SK-N-SH (cell line): ENCODE data around the gene SLC6A16. TPM values are rescaled to one million over a fixed set of nuclear protein-coding genes. Genes with fewer than 3 reads are reported as not detected.

Source experiments
- CTCF ChIA-PET: fragments of 300-600, 350-600 bp; formaldehyde crosslinking; extraction: SDS; loops from one replicate; lab custom pipeline; 2021; lab: Yijun Ruan, JAX
- POLR2A ChIA-PET: fragments of 350-600 bp; sonication (Branson Sonifier 250); formaldehyde crosslinking; extraction: SDS; loops from one replicate; lab custom pipeline; 2020; ENCODE audit warnings: antibody characterized with exemption, inconsistent platforms; lab: Yijun Ruan, JAX
- DNase-seq: peaks from one replicate; pipeline ENCODE4 v3.0.0; 2012
- H2AFZ ChIP-seq: fragments of 200-600 bp; sonication (generic); 2 replicates; pipeline ENCODE4 v1.8.1; 2016; ENCODE audit warnings: antibody characterized with exemption, mild to moderate bottlenecking, low read depth
- H3F3A ChIP-seq: fragments of 200-600 bp; sonication (generic); replicated peaks from 2 replicates; pipeline ENCODE3; 2016; ENCODE audit warnings: antibody characterized with exemption, mild to moderate bottlenecking; ENCODE audit not compliant: insufficient read depth
- H3K27ac ChIP-seq, 2 experiments: fragments of 200-500 bp in 1 of 2; fragments of 200-600 bp in 1 of 2; sonication (Bioruptor generic) in 1 of 2; sonication (generic), shearing (Covaris generic) in 1 of 2; 2 replicates each; pipeline versions ENCODE4 v1.5.1 to v1.6.1; 2014 to 2016; ENCODE audit warnings: low read depth in 2 of 2, inconsistent platforms in 1 of 2, low read length in 1 of 2, mild to moderate bottlenecking in 1 of 2, mixed read lengths in 1 of 2
- H3K27me3 ChIP-seq: fragments of 200-600 bp; sonication (generic), shearing (Covaris generic); 2 replicates; pipeline ENCODE4 v1.6.1; 2016; ENCODE audit warnings: mixed run types; ENCODE audit not compliant: insufficient read depth
- H3K36me3 ChIP-seq, 2 experiments: fragments of 200-500 bp in 1 of 2; fragments of 200-600 bp in 1 of 2; sonication (Bioruptor generic) in 1 of 2; sonication (generic) in 1 of 2; replicated peaks in 1 of 2; 2 replicates each; pipeline versions ENCODE3 to v1.5.1; 2014 to 2016; ENCODE audit warnings: low read length in 1 of 2, mild to moderate bottlenecking in 1 of 2; ENCODE audit not compliant: insufficient read depth in 2 of 2, control insufficient read depth in 1 of 2
- H3K4me1 ChIP-seq, 2 experiments: fragments of 200-500 bp in 1 of 2; fragments of 200-600 bp in 1 of 2; sonication (Bioruptor generic) in 1 of 2; sonication (generic), shearing (Covaris generic) in 1 of 2; 2 replicates each; pipeline versions ENCODE4 v1.5.1 to v1.6.1; 2014 to 2016; ENCODE audit warnings: low read depth in 1 of 2, low read length in 1 of 2, mixed run types in 1 of 2; ENCODE audit not compliant: insufficient read depth in 2 of 2, control insufficient read depth in 1 of 2
- H3K4me2 ChIP-seq: fragments of 200-600 bp; sonication (generic), shearing (Covaris generic); 2 replicates; pipeline ENCODE4 v1.6.1; 2017; ENCODE audit warnings: mixed run types
- H3K4me3 ChIP-seq, 2 experiments: fragments of 200-500 bp in 1 of 2; fragments of 200-600 bp in 1 of 2; sonication (Bioruptor generic) in 1 of 2; sonication (generic), shearing (Covaris generic) in 1 of 2; 2 replicates each; pipeline versions ENCODE4 v1.5.1 to v1.8.1; 2014 to 2016; ENCODE audit warnings: low read depth in 2 of 2, inconsistent platforms in 1 of 2, low read length in 1 of 2, mild to moderate bottlenecking in 1 of 2, mixed read lengths in 1 of 2, moderate library complexity in 1 of 2
- H3K79me2 ChIP-seq: fragments of 200-600 bp; sonication (generic); 2 replicates; pipeline ENCODE4 v1.8.1; 2017; ENCODE audit warnings: mild to moderate bottlenecking; ENCODE audit not compliant: insufficient read depth
- H3K9ac ChIP-seq: fragments of 200-600 bp; sonication (generic); 2 replicates; pipeline ENCODE4 v1.6.1; 2017; ENCODE audit warnings: mixed run types
- H3K9me2 ChIP-seq: fragments of 200-600 bp; sonication (generic); 2 replicates; pipeline ENCODE4 v1.6.1; 2017; ENCODE audit warnings: mixed run types
- H3K9me3 ChIP-seq: fragments of 200-600 bp; sonication (generic); 2 replicates; pipeline ENCODE4 v1.6.1; 2017; ENCODE audit warnings: mixed run types, mild to moderate bottlenecking, moderate library complexity
- H4K20me1 ChIP-seq: fragments of 200-600 bp; sonication (generic); 2 replicates; pipeline ENCODE4 v1.6.1; 2017; ENCODE audit warnings: mild to moderate bottlenecking, mixed run types; ENCODE audit not compliant: insufficient read depth
- CHD2 ChIP-seq: fragments of 150-350 bp; IDR thresholded peaks from 2 replicates; pipeline ENCODE4 v1.6.1; 2018; ENCODE audit warnings: low read length; ENCODE audit not compliant: partially characterized antibody
- EP300 ChIP-seq, 2 experiments: IDR thresholded peaks; 2 replicates each; pipeline versions ENCODE4 v1.4.0 to v1.6.1; 2012; ENCODE audit warnings: borderline replicate concordance in 1 of 2, low read depth in 1 of 2, low read length in 1 of 2
- GABPA ChIP-seq: IDR thresholded peaks from 2 replicates; pipeline ENCODE4 v1.4.0; 2012; ENCODE audit warnings: low read depth, mild to moderate bottlenecking
- MXI1 ChIP-seq: IDR thresholded peaks from 2 replicates; pipeline ENCODE4 v1.6.1; 2012; ENCODE audit warnings: mild to moderate bottlenecking, low read depth, low read length, improper control_type of control experiment
- RAD21 ChIP-seq: IDR thresholded peaks from 2 replicates; pipeline ENCODE4 v1.6.1; 2012; ENCODE audit warnings: mild to moderate bottlenecking, low read length
- SIN3A ChIP-seq: IDR thresholded peaks from 2 replicates; pipeline ENCODE4 v1.6.1; 2012; ENCODE audit warnings: low read depth, mild to moderate bottlenecking, low read length, moderate library complexity, borderline replicate concordance
- TCF12 ChIP-seq: IDR thresholded peaks from 2 replicates; pipeline ENCODE4 v1.4.0; 2012
- WGBS: methylation state at CpG from one replicate; pipeline ENCODE4 v1.1.6; 2017; ENCODE audit warnings: low lambda C conversion rate; 5-methylcytosine and 5-hydroxymethylcytosine counted together
- polyA plus RNA-seq, 3 experiments: library from polyadenylated mRNA; depleted of rRNA; stranded (reverse); fragments of >200 nt; gene quantifications; 2 replicates each; pipeline ENCODE4 v1.2.3, GENCODE V29; 2012
- TF ChIP-seq, protein P1 (sequence below): IDR thresholded peaks from 2 replicates; pipeline ENCODE4 v1.6.1; 2012; ENCODE audit warnings: mild to moderate bottlenecking, low read depth, low read length, moderate library complexity
- TF ChIP-seq, protein P2 (sequence below): fragments of 150-350 bp; IDR thresholded peaks from 2 replicates; pipeline ENCODE4 v1.6.1; 2017; ENCODE audit warnings: antibody characterized with exemption, low read length, low read depth, borderline replicate concordance

SLC6A16 gene
- polyA plus RNA-seq, 1 of the 3 experiments (the other 2 are of a cell fraction) = 0.33 TPM

DNA sequence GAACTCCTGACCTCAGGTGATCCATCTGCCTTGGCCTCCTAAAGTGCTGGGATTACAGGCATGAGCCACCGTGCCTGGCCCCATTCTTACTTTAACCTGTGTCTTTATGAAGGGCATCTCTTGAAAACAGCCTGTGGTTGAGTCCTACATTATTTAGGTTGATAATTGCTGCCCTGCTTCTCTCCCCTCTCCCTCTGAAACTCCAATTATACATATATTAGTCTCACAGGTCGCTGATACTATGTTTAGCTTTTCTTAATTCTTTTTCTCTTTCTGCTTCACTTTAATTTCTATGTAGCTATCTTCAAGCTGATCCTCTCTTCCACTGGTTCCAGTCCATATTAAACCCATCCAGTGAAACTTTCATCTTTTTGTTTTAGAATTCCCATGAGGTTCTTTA is 75.1 kb downstream of the SLC6A16 start:
- DNase-seq = no peak
- no peak overlapping the region for H3K4me2 ChIP-seq
- H3K9ac ChIP-seq = no peak overlapping the region
- no peak overlapping the region for H3K4me3 ChIP-seq
- no peaks in the 10 kb centered on the region for H3K9me2 ChIP-seq
- TF ChIP-seq TCF12 (no peak), CHD2 (no peak), GABPA (no peak), MXI1 (no peak), RAD21 (no peak)
- TF ChIP-seq, protein P1, sequence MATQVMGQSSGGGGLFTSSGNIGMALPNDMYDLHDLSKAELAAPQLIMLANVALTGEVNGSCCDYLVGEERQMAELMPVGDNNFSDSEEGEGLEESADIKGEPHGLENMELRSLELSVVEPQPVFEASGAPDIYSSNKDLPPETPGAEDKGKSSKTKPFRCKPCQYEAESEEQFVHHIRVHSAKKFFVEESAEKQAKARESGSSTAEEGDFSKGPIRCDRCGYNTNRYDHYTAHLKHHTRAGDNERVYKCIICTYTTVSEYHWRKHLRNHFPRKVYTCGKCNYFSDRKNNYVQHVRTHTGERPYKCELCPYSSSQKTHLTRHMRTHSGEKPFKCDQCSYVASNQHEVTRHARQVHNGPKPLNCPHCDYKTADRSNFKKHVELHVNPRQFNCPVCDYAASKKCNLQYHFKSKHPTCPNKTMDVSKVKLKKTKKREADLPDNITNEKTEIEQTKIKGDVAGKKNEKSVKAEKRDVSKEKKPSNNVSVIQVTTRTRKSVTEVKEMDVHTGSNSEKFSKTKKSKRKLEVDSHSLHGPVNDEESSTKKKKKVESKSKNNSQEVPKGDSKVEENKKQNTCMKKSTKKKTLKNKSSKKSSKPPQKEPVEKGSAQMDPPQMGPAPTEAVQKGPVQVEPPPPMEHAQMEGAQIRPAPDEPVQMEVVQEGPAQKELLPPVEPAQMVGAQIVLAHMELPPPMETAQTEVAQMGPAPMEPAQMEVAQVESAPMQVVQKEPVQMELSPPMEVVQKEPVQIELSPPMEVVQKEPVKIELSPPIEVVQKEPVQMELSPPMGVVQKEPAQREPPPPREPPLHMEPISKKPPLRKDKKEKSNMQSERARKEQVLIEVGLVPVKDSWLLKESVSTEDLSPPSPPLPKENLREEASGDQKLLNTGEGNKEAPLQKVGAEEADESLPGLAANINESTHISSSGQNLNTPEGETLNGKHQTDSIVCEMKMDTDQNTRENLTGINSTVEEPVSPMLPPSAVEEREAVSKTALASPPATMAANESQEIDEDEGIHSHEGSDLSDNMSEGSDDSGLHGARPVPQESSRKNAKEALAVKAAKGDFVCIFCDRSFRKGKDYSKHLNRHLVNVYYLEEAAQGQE = no peak
- TF ChIP-seq, protein P2, sequence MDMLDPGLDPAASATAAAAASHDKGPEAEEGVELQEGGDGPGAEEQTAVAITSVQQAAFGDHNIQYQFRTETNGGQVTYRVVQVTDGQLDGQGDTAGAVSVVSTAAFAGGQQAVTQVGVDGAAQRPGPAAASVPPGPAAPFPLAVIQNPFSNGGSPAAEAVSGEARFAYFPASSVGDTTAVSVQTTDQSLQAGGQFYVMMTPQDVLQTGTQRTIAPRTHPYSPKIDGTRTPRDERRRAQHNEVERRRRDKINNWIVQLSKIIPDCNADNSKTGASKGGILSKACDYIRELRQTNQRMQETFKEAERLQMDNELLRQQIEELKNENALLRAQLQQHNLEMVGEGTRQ = no peak
- H3K36me3 ChIP-seq = no peaks in the 10 kb centered on the region
- H3K9me3 ChIP-seq = no peaks in the 10 kb centered on the region
- CTCF ChIA-PET = interaction anchor here (0.9 to 1.4 kb wide), 3 partner anchors 13 to 152 kb away, joined by 3 to 4 read pairs (median 3); no protein-coding TSS in a partner anchor
- no peaks in the 10 kb centered on the region for H3K4me1 ChIP-seq
- WGBS = 5% methylated on average over 2 of the region's 2 CpGs
- no peaks in the 10 kb centered on the region for H4K20me1 ChIP-seq
- no peaks in the 10 kb centered on the region for H3F3A ChIP-seq
- POLR2A ChIA-PET = no interaction called here
- H2AFZ ChIP-seq = no peak overlapping the region
- H3K27me3 ChIP-seq = peaks cover 62% of the 10 kb centered on the region
- no peaks in the 10 kb centered on the region for H3K79me2 ChIP-seq
- no peak overlapping the region for H3K27ac ChIP-seq

DNA sequence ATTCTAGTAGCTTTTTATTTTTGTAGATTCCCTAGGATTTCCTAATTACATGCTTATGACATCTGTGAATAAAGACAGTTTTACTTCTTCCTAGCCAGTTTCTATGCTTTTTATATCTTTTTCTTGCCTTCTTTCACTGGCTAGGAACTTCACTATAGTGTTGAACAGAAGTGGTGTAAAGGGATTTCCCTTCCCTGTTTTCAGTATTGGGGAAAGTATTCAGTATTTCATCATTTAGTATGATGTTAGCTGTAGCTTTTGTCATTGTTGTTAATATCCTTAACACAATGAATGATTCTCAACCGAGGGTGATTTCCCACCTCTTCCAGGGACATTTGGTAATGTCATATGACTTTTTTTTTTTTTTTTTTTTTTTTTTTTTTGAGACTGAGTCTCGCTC is 77.3 kb downstream of the SLC6A16 start:
- Histone ChIP-seq H3K9ac (no peak overlapping the region), H4K20me1 (no peaks in the 10 kb centered on the region), H3F3A (no peaks in the 10 kb centered on the region), H3K36me3 (no peaks in the 10 kb centered on the region), H2AFZ (no peak overlapping the region), H3K4me3 (no peak overlapping the region), H3K27me3 (peaks cover 40% of the 10 kb centered on the region), H3K27ac (no peak overlapping the region), H3K79me2 (no peaks in the 10 kb centered on the region), H3K9me3 (no peaks in the 10 kb centered on the region), H3K9me2 (no peaks in the 10 kb centered on the region), H3K4me2 (no peak overlapping the region), H3K4me1 (no peaks in the 10 kb centered on the region)
- 22% methylated on average over 1 of the region's 2 CpGs for WGBS
- TF ChIP-seq, protein P2 = no peak
- no peak for TF ChIP-seq SIN3A
- no peak for TF ChIP-seq EP300 (IDR thresholded peaks at IDR 0.05; ENCODE audit: borderline replicate concordance in 1 of 2, low read depth in 1 of 2, low read length in 1 of 2)
- POLR2A ChIA-PET = no interaction called here
- no peak for DNase-seq
- CTCF ChIA-PET = interaction anchor here (0.6 to 0.9 kb wide), 2 partner anchors 20 to 22 kb away, joined by 3 read pairs; no protein-coding TSS in a partner anchor
